H1 (cell line): ENCODE measurements around the gene MCHR1. TPM values are rescaled to one million over a fixed set of nuclear protein-coding genes. Genes with fewer than 3 reads are reported as not detected.

Experiments used
- CTCF ChIA-PET: fragments of 300-600 bp; sonication (Branson Sonifier 250); formaldehyde crosslinking; loops from one replicate; lab custom pipeline; 2021; ENCODE audit not compliant: partially characterized antibody; lab: Charles Lee
- POLR2A ChIA-PET: fragments of 300-600 bp; sonication (Branson Sonifier 250); formaldehyde crosslinking; loops from one replicate; lab custom pipeline; 2021; ENCODE audit warnings: inconsistent platforms; ENCODE audit not compliant: partially characterized antibody; lab: Charles Lee
- DNase-seq, 2 experiments: peaks; one replicate each; pipeline versions ENCODE4 v3.0.0 to v3.0.0-alpha.2; 2010 to 2022; ENCODE audit warnings: low spot score in 2 of 2, low read depth in 1 of 2, mixed read lengths in 1 of 2
- FAIRE-seq: peaks from 2 replicates; lab custom pipeline; 2011; peaks lifted over from hg19 to GRCh38; lab: Jason Lieb, UNC
- H2AFZ ChIP-seq: 2 replicates; pipeline ENCODE4 v1.8.1; 2012; ENCODE audit warnings: low read length, inconsistent platforms
- H2AK5ac ChIP-seq: 2 replicates; pipeline ENCODE4 v1.6.1; 2013; ENCODE audit warnings: low read depth, low read length
- H2BK120ac ChIP-seq: replicated peaks from 2 replicates; pipeline ENCODE3; 2013; ENCODE audit warnings: low read depth, low read length, inconsistent platforms
- H2BK12ac ChIP-seq: 2 replicates; pipeline ENCODE4 v1.6.1; 2013; ENCODE audit warnings: low read depth, low read length
- H2BK15ac ChIP-seq: 2 replicates; pipeline ENCODE4 v1.6.1; 2013; ENCODE audit warnings: low read length
- H2BK20ac ChIP-seq: 2 replicates; pipeline ENCODE4 v1.6.1; 2013; ENCODE audit warnings: low read length
- H2BK5ac ChIP-seq: 2 replicates; pipeline ENCODE4 v1.6.1; 2013; ENCODE audit warnings: low read depth, low read length
- H3K14ac ChIP-seq: 2 replicates; pipeline ENCODE4 v1.6.1; 2013; ENCODE audit warnings: inconsistent platforms; ENCODE audit not compliant: insufficient read length
- H3K18ac ChIP-seq: 2 replicates; pipeline ENCODE4 v1.6.1; 2013; ENCODE audit warnings: low read length; ENCODE audit errors: extremely low read depth
- H3K23ac ChIP-seq: 2 replicates; pipeline ENCODE4 v1.6.1; 2013; ENCODE audit warnings: inconsistent platforms; ENCODE audit not compliant: insufficient read length
- H3K23me2 ChIP-seq: 2 replicates; pipeline ENCODE4 v1.6.1; 2013; ENCODE audit warnings: low read depth, low read length
- H3K27ac ChIP-seq: 2 replicates; pipeline ENCODE4 v1.6.1; 2011; ENCODE audit warnings: low read depth, low read length, inconsistent platforms
- H3K27me3 ChIP-seq, 4 experiments: replicated peaks in 1 of 4; 1 replicate in 1 of 4; 2 replicates in 3 of 4; pipeline versions ENCODE4 v1.6.1 to v1.8.1; 2011 to 2013; ENCODE audit warnings: low read length in 3 of 4, mild to moderate bottlenecking in 3 of 4, inconsistent platforms in 2 of 4, mixed read lengths in 2 of 4, moderate library complexity in 1 of 4; ENCODE audit not compliant: control insufficient read depth in 3 of 4, insufficient read depth in 3 of 4; ENCODE audit errors: extremely low read depth in 1 of 4
- H3K36me3 ChIP-seq, 4 experiments: 2 replicates each; pipeline versions ENCODE4 v1.6.1 to v1.8.1; 2011 to 2013; ENCODE audit warnings: mild to moderate bottlenecking in 4 of 4, low read length in 3 of 4, moderate library complexity in 2 of 4, control low read depth in 1 of 4, inconsistent platforms in 1 of 4; ENCODE audit not compliant: insufficient read depth in 4 of 4, control insufficient read depth in 2 of 4
- H3K4ac ChIP-seq: replicated peaks from 2 replicates; pipeline ENCODE3; 2013; ENCODE audit warnings: low read length, low read depth, mixed read lengths, inconsistent platforms; ENCODE audit not compliant: insufficient read length
- H3K4me1 ChIP-seq, 4 experiments: replicated peaks in 1 of 4; 1 replicate in 1 of 4; 2 replicates in 3 of 4; pipeline versions ENCODE4 v1.6.1 to v1.8.1; 2011 to 2013; ENCODE audit warnings: low read length in 3 of 4, inconsistent platforms in 2 of 4, mixed read lengths in 1 of 4; ENCODE audit not compliant: insufficient read depth in 4 of 4, control insufficient read depth in 3 of 4
- H3K4me2 ChIP-seq, 2 experiments: 2 replicates each; pipeline versions ENCODE4 v1.6.1 to v1.8.1; 2011 to 2013; ENCODE audit warnings: low read depth in 2 of 2, low read length in 2 of 2, control low read depth in 1 of 2, inconsistent platforms in 1 of 2, mild to moderate bottlenecking in 1 of 2; ENCODE audit not compliant: insufficient read depth in 1 of 2
- H3K4me3 ChIP-seq, 4 experiments: fragments of 200-600, 300-600 bp in 1 of 4; sonication (generic), shearing (Covaris generic), sonication (Bioruptor Twin) in 1 of 4; 2 replicates each; pipeline versions ENCODE4 v1.5.1 to v1.8.1; 2011 to 2016; ENCODE audit warnings: low read length in 4 of 4, low read depth in 3 of 4, control low read depth in 2 of 4, inconsistent platforms in 2 of 4, mild to moderate bottlenecking in 2 of 4, mixed read lengths in 1 of 4, moderate library complexity in 1 of 4; ENCODE audit not compliant: insufficient read depth in 2 of 4; ENCODE audit errors: extremely low read depth in 1 of 4
- H3K56ac ChIP-seq: replicated peaks from 2 replicates; pipeline ENCODE3; 2013; ENCODE audit warnings: low read depth, mild to moderate bottlenecking, mixed read lengths, low read length, inconsistent platforms; ENCODE audit not compliant: insufficient read length
- H3K79me1 ChIP-seq: 2 replicates; pipeline ENCODE4 v1.6.1; 2013; ENCODE audit warnings: low read depth, low read length, control low read depth
- H3K79me2 ChIP-seq, 2 experiments: 2 replicates each; pipeline versions ENCODE4 v1.6.1 to v1.8.1; 2012 to 2013; ENCODE audit warnings: low read length in 2 of 2, mild to moderate bottlenecking in 2 of 2, inconsistent platforms in 1 of 2; ENCODE audit not compliant: insufficient read depth in 2 of 2, control insufficient read depth in 1 of 2
- H3K9ac ChIP-seq, 4 experiments: replicated peaks in 1 of 4; 1 replicate in 1 of 4; 2 replicates in 3 of 4; pipeline versions ENCODE4 v1.6.1 to v1.8.1; 2011 to 2013; ENCODE audit warnings: low read depth in 3 of 4, low read length in 3 of 4, control low read depth in 2 of 4, mild to moderate bottlenecking in 2 of 4, moderate library complexity in 2 of 4, inconsistent platforms in 1 of 4; ENCODE audit errors: extremely low read depth in 1 of 4
- H3K9me3 ChIP-seq, 2 experiments: 2 replicates each; pipeline versions ENCODE4 v1.6.1 to v1.8.1; 2012 to 2013; ENCODE audit warnings: mild to moderate bottlenecking in 2 of 2, moderate library complexity in 2 of 2, control low read depth in 1 of 2, inconsistent platforms in 1 of 2, low read depth in 1 of 2, low read length in 1 of 2, mixed read lengths in 1 of 2; ENCODE audit not compliant: insufficient read depth in 2 of 2
- H4K20me1 ChIP-seq, 2 experiments: replicated peaks in 1 of 2; 2 replicates each; pipeline versions ENCODE3 to v1.8.1; 2011 to 2013; ENCODE audit warnings: inconsistent platforms in 2 of 2, low read length in 2 of 2, mild to moderate bottlenecking in 1 of 2; ENCODE audit not compliant: insufficient read depth in 2 of 2, control insufficient read depth in 1 of 2
- H4K5ac ChIP-seq: 2 replicates; pipeline ENCODE4 v1.6.1; 2013; ENCODE audit warnings: low read length, low read depth, mixed read lengths, inconsistent platforms; ENCODE audit not compliant: insufficient read length
- H4K8ac ChIP-seq: 2 replicates; pipeline ENCODE4 v1.8.0; 2013; ENCODE audit warnings: mild to moderate bottlenecking, moderate library complexity, low read length, inconsistent platforms; ENCODE audit not compliant: insufficient read depth; ENCODE audit errors: extremely low read depth
- H4K91ac ChIP-seq: replicated peaks from 2 replicates; pipeline ENCODE3; 2013; ENCODE audit warnings: low read length, mixed read lengths, inconsistent platforms; ENCODE audit not compliant: insufficient read length
- CHD1 ChIP-seq: IDR thresholded peaks from 2 replicates; pipeline ENCODE4 v1.6.1; 2012; ENCODE audit warnings: low read depth, low read length, improper control_type of control experiment
- JUND ChIP-seq: IDR thresholded peaks from 2 replicates; pipeline ENCODE4 v1.6.1; 2011; ENCODE audit warnings: mild to moderate bottlenecking, improper control_type of control experiment, low read length
- KDM4A ChIP-seq: IDR thresholded peaks from one replicate; pipeline ENCODE4 v1.7.1; 2012; ENCODE audit warnings: low read depth, mild to moderate bottlenecking, moderate library complexity, low read length, inconsistent platforms; ENCODE audit not compliant: severe bottlenecking
- MAFK ChIP-seq: IDR thresholded peaks from 2 replicates; pipeline ENCODE4 v1.6.1; 2012; ENCODE audit warnings: low read depth, mild to moderate bottlenecking, improper control_type of control experiment, low read length
- NANOG ChIP-seq: IDR thresholded peaks from 2 replicates; pipeline ENCODE4 v1.6.1; 2011; ENCODE audit warnings: low read length, low read depth, mild to moderate bottlenecking, inconsistent platforms; ENCODE audit not compliant: insufficient read depth, poor library complexity, severe bottlenecking
- NRF1 ChIP-seq: IDR thresholded peaks from 2 replicates; pipeline ENCODE4 v1.6.1; 2011; ENCODE audit warnings: mild to moderate bottlenecking, low read depth, low read length, improper control_type of control experiment
- POU5F1 ChIP-seq: IDR thresholded peaks from 2 replicates; pipeline ENCODE4 v1.6.1; 2011; ENCODE audit warnings: low read depth, mild to moderate bottlenecking, low read length, moderate library complexity
- RXRA ChIP-seq: IDR thresholded peaks from 2 replicates; pipeline ENCODE4 v1.6.1; 2011; ENCODE audit warnings: low read depth, mild to moderate bottlenecking, low read length, moderate library complexity; ENCODE audit not compliant: insufficient read depth
- SIN3A ChIP-seq, 2 experiments: IDR thresholded peaks in 1 of 2; conservative IDR thresholded peaks in 1 of 2; 2 replicates each; pipeline ENCODE4 v1.6.1; 2011 to 2012; ENCODE audit warnings: low read length in 2 of 2, improper control_type of control experiment in 1 of 2, low read depth in 1 of 2, mild to moderate bottlenecking in 1 of 2
- ZNF274 ChIP-seq: IDR thresholded peaks from 2 replicates; pipeline ENCODE4 v1.7.0; 2012; ENCODE audit warnings: low read length, borderline replicate concordance; ENCODE audit errors: extremely low read depth
- WGBS, 2 experiments: shearing (Covaris generic) in 1 of 2; methylation state at CpG; one replicate each; pipeline versions ENCODE4 v1.1.6 to v1.1.7; 2013 to 2015; ENCODE audit warnings: low lambda C conversion rate in 2 of 2, mixed read lengths in 2 of 2, inconsistent platforms in 1 of 2, low coverage in 1 of 2, missing lambda C conversion rate in 1 of 2; ENCODE audit not compliant: insufficient replicate concordance in 2 of 2, insufficient coverage in 1 of 2, insufficient read length in 1 of 2; ENCODE audit errors: extremely low coverage in 1 of 2, missing lambda C conversion rate in 1 of 2; 5-methylcytosine and 5-hydroxymethylcytosine counted together
- polyA plus RNA-seq, 7 experiments: library from polyadenylated mRNA; depleted of rRNA in 3 of 7; stranded (reverse) in 5 of 7; unstranded in 2 of 7; fragments of >200 nt in 5 of 7; fragments of 200-250 nt in 2 of 7; gene quantifications; 1 replicate in 5 of 7; 2 replicates in 1 of 7; 4 replicates in 1 of 7; pipeline versions ENCODE4 v1.2.1 to v1.2.3, GENCODE V29; 2011 to 2013; ENCODE audit warnings: missing spikeins in 2 of 7, mixed read lengths in 2 of 7
- total RNA-seq: library from RNA; stranded (reverse); fragmentation: NEBNext Ultra II Directional; extraction: Animal tissue kit (Norgen Biotek cat#: 25700); gene quantifications from 2 replicates; pipeline ENCODE4 v1.2.1, GENCODE V29; 2021

Gene MCHR1
- total and polyA plus RNA-seq, 2 of the 8 experiments (the other 6 are each of a cell fraction or from before 2014, with no cell fraction given): 0.91 to 7.6 TPM

DNA sequence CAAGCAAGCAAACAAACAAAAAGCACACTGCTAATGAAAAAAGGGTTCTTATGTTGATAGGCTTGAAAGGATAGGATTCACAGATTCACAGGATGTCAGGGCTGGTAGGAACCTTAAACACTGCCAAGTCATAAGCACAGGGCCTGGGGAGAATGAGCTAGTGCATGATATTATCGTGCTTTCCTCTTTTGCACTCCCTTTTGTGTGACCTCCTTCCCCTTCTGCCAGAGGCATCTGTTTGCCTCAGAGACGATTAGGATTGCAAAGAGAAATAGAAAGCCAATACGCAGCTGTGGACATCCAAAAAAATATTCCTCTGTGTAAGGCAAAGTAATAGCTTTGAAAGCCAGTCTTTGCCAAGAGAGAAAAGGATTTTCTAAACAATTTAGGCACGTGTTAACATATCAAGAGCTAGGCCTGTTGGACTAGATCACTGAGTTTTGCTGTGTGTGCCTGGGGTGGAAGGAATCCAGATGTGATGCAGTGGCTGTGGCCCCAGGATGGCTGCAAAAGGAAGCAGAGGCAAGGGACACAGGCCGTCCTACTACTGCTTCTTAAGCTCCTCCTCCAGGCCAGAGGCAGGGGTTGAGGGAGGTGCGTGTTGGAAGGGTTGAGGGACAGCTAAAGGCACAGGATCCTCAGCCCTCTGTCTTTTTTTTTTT lies 30.6 kb downstream of the MCHR1 start:
- H3K9me3 ChIP-seq: peaks cover 8 to 11% of the 10 kb centered on the region in 2 experiments; a peak in 3 of 4 replicates
- H2AK5ac ChIP-seq: no peak overlapping the region
- DNase-seq: no peak
- peak overlapping the region; percentile 75 for H2AFZ ChIP-seq
- H3K23ac ChIP-seq: no peak overlapping the region
- WGBS, 2 experiments: 75% methylated on average over 6 of the region's 6 CpGs; no CpG with 5 or more reads in 1 of the 2 experiments
- H3K18ac ChIP-seq: no peak overlapping the region
- no peak overlapping the region for H2BK120ac ChIP-seq
- H2BK15ac ChIP-seq: no peak overlapping the region
- peak overlapping the region; percentile 81; the same call in 1 of the 2 replicates for H2BK12ac ChIP-seq
- H3K79me2 ChIP-seq: no peaks in the 10 kb centered on the region
- H4K91ac ChIP-seq: no peak overlapping the region
- peaks cover 2 to 11% (median 8%) of the 10 kb centered on the region in 4 experiments; a peak in 6 of 7 replicates for H3K4me1 ChIP-seq
- H3K4me3 ChIP-seq: no peak overlapping the region
- no peaks in the 10 kb centered on the region for H3K79me1 ChIP-seq
- no peak for TF ChIP-seq SIN3A (conservative IDR thresholded peaks at IDR 0.05 in 1 of 2, IDR thresholded peaks at IDR 0.05 in 1 of 2; ENCODE audit: low read depth in 1 of 2, low read length in 2 of 2)
- no peak for TF ChIP-seq MAFK
- no peak for TF ChIP-seq CHD1
- no peak for TF ChIP-seq RXRA
- no peak for TF ChIP-seq JUND
- no peak for TF ChIP-seq POU5F1
- TF ChIP-seq ZNF274: no peak
- TF ChIP-seq NRF1: no peak
- TF ChIP-seq KDM4A: no peak
- no peak for TF ChIP-seq NANOG
- H4K8ac ChIP-seq: no peak overlapping the region
- no peak overlapping the region for H2BK20ac ChIP-seq
- no peaks in the 10 kb centered on the region for H3K36me3 ChIP-seq
- no peak overlapping the region for H4K5ac ChIP-seq
- no peak overlapping the region for H3K9ac ChIP-seq
- no peak overlapping the region for H3K56ac ChIP-seq
- no peak overlapping the region for H3K14ac ChIP-seq
- no peaks in the 10 kb centered on the region for H3K23me2 ChIP-seq
- no peak overlapping the region for H3K4me2 ChIP-seq
- CTCF ChIA-PET: interaction anchor here (0.5 to 1.2 kb wide), 4 partner anchors 11 to 174 kb away, joined by 3 to 4 read pairs (median 3); no protein-coding TSS in a partner anchor
- FAIRE-seq: peak; percentile 55
- H3K4ac ChIP-seq: no peak overlapping the region
- POLR2A ChIA-PET: interaction anchor here (0.9 to 3.0 kb wide), 3 partner anchors 9 to 87 kb away, joined by 3 to 7 read pairs (median 3); no protein-coding TSS in a partner anchor
- H4K20me1 ChIP-seq: no peaks in the 10 kb centered on the region
- H3K27me3 ChIP-seq: no peaks in the 10 kb centered on the region
- H3K27ac ChIP-seq: no peak overlapping the region
- peak overlapping the region; percentile 72; the same call in 1 of the 2 replicates for H2BK5ac ChIP-seq
